Epithelial cell of proximal tubule (primary cell): ENCODE measurements around the gene CTSH. TPM values are rescaled to one million over a fixed set of nuclear protein-coding genes. Genes with fewer than 3 reads are reported as not detected.
A peak's percentile ranks its signal among the peaks of the same experiment; 100 is the strongest.

ENCODE experiments used
- DNase-seq: peaks from one replicate; pipeline ENCODE4 v3.0.0-alpha.2; 2011; ENCODE audit warnings: low read depth
- H3K4me3 ChIP-seq: 2 replicates; pipeline ENCODE4 v1.5.1; 2011; ENCODE audit warnings: low read depth, mild to moderate bottlenecking, low read length
- total RNA-seq: library from RNA; depleted of rRNA; stranded (reverse); fragments of >200 nt; gene quantifications from 2 replicates; pipeline ENCODE4 v1.2.3, GENCODE V29; 2015
- TF ChIP-seq, protein P1 (sequence below): conservative IDR thresholded peaks from 2 replicates; pipeline ENCODE4 v1.5.1; 2012; ENCODE audit warnings: low read depth, mild to moderate bottlenecking, low read length

CTSH gene
- total RNA-seq, 1 donor from 2014 or later: 68.0 TPM

GRCh38 chr15:78990278-78990677 lies 45.4 kb upstream of the CTSH start:
- TF ChIP-seq, protein P1, sequence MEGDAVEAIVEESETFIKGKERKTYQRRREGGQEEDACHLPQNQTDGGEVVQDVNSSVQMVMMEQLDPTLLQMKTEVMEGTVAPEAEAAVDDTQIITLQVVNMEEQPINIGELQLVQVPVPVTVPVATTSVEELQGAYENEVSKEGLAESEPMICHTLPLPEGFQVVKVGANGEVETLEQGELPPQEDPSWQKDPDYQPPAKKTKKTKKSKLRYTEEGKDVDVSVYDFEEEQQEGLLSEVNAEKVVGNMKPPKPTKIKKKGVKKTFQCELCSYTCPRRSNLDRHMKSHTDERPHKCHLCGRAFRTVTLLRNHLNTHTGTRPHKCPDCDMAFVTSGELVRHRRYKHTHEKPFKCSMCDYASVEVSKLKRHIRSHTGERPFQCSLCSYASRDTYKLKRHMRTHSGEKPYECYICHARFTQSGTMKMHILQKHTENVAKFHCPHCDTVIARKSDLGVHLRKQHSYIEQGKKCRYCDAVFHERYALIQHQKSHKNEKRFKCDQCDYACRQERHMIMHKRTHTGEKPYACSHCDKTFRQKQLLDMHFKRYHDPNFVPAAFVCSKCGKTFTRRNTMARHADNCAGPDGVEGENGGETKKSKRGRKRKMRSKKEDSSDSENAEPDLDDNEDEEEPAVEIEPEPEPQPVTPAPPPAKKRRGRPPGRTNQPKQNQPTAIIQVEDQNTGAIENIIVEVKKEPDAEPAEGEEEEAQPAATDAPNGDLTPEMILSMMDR: no peak
- no peak overlapping the region for H3K4me3 ChIP-seq
- DNase-seq: no peak

DNA sequence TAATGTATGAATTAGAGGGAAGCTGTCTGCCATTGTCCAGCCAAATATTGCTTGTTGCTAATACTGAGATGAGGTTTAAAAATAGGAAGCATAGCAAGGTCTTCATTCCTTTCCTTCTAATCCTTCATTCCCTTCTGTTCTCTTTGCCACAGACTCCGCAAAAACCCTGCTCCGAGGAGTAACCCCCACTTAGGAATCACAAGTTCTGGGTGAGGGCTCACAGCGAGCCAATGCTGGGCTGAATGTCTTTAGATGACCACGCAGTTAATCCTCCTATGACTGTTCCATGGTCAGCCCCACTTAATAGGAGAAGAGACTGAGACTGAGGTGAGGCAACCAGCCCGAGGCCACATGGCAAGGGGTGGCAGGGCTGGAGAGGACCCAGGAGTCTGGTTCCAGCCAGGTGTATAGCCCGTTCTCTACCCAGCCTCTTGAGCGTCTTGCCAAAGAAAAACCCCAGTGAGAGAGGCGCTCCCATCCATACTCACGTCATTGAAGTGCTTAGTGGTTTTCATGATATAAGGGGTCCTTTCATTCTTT lies 44.9 kb upstream of the CTSH start:
- DNase-seq: no peak
- no peak overlapping the region for H3K4me3 ChIP-seq
- TF ChIP-seq, protein P1: no peak

GRCh38 chr15:78988361-78988911 lies 43.6 kb upstream of the CTSH start:
- TF ChIP-seq, protein P1: no peak
- H3K4me3 ChIP-seq: no peak overlapping the region
- peak; percentile 96 for DNase-seq

DNA sequence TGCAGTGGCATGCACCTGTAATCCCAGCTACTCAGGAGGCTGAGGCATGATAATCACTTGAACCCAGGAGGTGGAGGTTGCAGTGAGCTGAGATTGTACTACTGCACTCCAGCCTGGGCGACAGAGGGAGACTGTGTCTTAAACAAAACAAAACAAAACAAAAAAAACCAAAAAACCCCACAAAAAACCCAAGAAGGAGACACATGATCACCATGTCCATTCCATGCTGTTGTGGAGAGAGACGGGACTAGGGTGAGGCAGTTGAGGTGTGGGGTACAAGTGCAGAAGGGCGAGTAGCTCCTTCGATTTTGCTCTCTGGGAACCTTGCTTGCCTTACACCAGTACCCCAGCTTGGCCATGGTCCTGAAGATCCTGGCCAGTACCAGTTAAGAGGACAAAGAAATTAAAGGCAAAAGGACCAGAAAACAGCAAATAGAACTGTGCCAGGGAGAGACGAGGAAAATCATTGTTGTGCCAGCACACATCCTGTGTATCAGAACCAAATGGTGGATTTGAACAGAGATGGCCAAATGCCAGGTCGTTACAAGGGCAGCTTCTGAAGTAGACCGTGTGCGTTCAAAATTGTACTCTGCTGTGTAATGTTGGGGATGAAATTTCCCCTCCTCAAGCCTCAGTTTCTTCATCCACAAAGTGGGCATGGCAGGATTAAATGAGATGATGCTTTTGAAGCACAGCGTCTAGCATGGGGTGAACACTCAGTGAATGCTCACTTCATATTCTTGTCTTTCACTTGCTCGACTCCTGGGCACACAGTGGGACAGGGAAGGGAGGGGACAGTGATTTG lies 42.9 kb upstream of the CTSH start:
- TF ChIP-seq, protein P1: no peak
- H3K4me3 ChIP-seq: no peak overlapping the region
- DNase-seq: no peak

GRCh38 chr15:78985859-78986475 lies 41.1 kb upstream of the CTSH start:
- TF ChIP-seq, protein P1: no peak
- no peak overlapping the region for H3K4me3 ChIP-seq
- no peak for DNase-seq

DNA sequence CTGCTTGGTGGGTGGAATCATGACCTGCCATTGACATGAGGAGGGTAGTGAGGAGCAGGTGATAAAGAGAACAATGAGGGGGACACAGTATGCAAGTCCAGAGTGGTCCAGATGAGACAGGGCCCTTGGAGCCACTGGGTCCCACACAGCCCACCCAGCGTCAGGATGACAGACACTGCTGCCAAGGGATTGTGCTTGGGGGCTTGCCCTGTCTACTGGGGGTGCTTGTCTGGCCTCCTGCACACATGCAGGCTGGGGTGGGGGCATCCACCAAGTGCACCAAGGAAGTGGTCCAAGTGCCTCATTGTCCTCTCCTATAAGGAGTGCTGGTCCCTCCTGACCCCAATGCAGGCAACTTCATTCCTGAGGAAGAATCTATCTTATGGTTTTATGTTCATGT lies 39.2 kb upstream of the CTSH start:
- TF ChIP-seq, protein P1: no peak
- DNase-seq: no peak
- H3K4me3 ChIP-seq: no peak overlapping the region
